GM18508 (cell line): ENCODE data around the gene HNRNPA3.
"Not testable (repeated sequence)": the region's sequence is repeated elsewhere in the genome, so short reads cannot be mapped to it uniquely, and the experiment has no call there.

Experiments
- ATAC-seq: cut with Tn5 transposase; IDR thresholded peaks from one replicate; pipeline ENCODE4 v1.9.1; 2021; ENCODE audit warnings: moderate number of reproducible peaks; ENCODE audit not compliant: insufficient read depth, unreplicated experiment

HNRNPA3 gene

GRCh38 chr2:177187631-177188312 is 24.8 kb upstream of the HNRNPA3 start:
- ATAC-seq: no peak

- no peak for ATAC-seq
Observed at GRCh38 chr2:177188482-177189469, 23.8 kb upstream of the HNRNPA3 start.

DNA sequence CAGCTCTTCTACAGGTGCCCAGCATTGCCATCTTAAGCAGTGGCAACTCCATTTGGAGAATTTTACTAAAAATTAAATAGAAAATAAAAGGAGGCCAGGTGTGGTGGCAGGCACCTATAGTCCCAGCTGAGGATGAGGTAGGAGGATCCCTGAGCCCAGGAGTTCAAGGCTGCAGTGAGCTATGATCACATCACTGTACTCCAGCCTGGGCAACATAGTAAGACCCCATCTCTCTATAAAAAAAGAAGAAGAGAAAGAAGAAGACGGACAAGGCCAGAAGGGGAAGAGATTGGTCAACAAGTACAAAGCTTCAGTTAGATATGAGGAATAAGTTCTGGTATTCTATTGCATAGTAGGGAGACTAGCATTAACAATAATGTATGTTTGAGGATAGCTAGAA is 21.7 kb upstream of the HNRNPA3 start:
- no peak for ATAC-seq

GRCh38 chr2:177192788-177193187 is 19.8 kb upstream of the HNRNPA3 start:
- ATAC-seq: no peak

DNA sequence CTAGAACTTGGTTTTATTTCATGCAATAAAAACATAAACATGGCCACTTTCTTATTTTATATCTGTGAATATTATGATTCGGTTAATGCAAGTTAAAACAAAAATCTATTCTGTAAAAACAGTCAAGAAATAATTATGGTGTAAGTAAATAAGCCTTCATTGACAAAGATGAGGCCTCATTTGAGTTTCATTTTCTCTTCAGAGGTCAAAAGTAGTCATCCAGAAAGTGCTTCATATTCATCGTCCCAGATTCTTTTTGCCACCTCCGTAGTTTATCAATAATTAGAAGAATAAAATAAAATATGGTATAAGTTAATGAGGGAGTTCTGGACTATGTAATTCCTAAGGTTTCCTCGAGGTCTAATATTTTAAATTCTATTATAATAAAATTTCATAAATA is 19.4 kb upstream of the HNRNPA3 start:
- no peak for ATAC-seq

- ATAC-seq: no peak
Observed at GRCh38 chr2:177195194-177195593, 17.4 kb upstream of the HNRNPA3 start.

- ATAC-seq: not testable (repeated sequence)
Observed at GRCh38 chr2:177200419-177200818, 12.2 kb upstream of the HNRNPA3 start.

- ATAC-seq: no peak
Observed at GRCh38 chr2:177201919-177202346, 10.7 kb upstream of the HNRNPA3 start.

DNA sequence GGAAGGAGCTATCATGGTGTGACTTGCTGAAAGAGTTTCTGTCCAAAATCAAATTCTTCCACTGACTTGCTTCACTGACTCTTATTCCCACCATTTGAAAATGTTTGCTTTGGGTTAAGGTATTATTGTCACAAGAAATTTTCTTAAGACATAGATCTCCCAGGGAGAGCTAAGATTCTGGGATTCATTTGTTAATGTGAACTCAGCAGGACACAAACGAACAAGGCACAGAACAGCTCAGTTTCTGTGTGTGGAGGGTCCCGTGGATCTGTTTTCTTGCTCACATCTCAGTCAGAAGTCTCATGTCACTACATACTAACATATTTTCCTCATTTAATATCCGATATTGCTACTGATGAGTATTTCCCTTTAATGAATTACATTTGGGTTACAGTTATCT is 8.2 kb upstream of the HNRNPA3 start:
- ATAC-seq: no peak

- peak; percentile 65 for ATAC-seq
Observed at GRCh38 chr2:177207101-177207500, 5.5 kb upstream of the HNRNPA3 start.

- no peak for ATAC-seq
Observed at GRCh38 chr2:177211169-177211568, 1.4 kb upstream of the HNRNPA3 start.

DNA sequence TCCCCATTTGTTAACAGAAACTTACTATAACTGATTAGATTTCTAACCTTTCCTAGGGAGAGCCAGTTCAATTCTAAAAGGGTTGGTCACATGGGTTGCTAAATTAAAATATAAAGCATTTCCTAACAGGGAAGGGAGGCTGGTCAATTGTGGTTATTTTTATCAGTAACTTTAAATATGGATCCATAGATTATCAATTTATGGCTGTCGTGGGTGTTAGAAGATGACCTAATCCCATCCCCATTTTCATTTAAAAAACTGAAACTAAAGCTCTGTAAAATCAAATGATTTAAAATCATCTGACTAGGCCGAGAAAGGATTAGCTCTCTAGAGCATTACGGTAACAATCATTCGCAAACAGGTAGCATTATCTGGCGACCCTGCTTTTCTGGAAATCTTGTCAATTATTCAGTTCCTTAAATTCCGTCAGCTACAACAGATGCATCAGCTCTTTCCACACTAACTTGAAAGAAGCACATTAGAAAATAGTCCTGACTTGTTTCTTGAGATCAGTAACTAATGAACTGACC is 953 bp upstream of the HNRNPA3 start:
- no peak for ATAC-seq

DNA sequence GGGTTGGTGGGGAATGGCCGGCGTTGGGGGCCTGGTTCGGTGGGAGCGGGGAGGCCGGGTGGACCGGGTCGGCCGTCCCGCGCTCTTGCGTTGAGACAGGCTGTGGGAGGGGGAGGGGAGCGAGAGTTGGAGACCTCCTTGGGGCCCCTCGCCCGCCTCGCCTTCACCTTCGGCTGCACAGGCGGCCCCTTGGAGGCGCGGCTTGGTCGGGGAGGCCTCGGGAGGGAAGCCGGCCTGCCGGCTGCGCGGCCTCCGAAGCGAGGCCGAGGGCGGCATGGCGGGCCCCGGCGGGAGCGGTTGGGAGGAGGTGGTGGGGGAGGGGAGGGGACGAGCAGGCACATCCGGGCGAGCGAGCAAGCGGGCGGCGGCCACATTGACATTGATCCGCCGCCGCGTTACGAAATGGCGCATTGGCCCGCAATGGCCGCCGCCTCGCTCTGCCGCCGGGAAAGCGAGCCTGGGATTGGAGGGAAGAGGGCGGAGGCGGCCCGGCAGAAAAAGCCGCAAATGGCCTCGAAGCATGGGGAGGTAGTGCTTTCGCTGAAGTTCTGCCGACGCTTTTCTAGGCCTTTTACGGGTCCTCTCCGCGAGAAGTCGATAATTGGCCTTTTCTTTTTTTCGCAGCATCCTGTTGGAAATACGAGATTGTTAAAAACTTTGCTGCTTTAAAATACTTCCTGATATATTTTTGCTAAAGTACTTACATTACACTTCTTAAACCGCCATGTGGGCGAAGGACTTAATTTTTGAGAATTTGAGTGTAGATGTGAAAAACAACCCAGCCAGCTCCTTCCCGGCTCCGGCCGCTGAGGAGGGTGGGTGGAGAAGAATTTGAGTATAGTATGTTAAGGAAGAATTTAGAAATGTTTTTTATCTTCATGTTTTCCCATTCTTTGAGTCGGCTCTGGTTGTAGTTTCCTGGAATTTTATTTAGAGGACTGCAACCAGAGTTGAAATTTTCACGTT is 580 bp downstream of the HNRNPA3 start:
- peak; percentile 20 for ATAC-seq

DNA sequence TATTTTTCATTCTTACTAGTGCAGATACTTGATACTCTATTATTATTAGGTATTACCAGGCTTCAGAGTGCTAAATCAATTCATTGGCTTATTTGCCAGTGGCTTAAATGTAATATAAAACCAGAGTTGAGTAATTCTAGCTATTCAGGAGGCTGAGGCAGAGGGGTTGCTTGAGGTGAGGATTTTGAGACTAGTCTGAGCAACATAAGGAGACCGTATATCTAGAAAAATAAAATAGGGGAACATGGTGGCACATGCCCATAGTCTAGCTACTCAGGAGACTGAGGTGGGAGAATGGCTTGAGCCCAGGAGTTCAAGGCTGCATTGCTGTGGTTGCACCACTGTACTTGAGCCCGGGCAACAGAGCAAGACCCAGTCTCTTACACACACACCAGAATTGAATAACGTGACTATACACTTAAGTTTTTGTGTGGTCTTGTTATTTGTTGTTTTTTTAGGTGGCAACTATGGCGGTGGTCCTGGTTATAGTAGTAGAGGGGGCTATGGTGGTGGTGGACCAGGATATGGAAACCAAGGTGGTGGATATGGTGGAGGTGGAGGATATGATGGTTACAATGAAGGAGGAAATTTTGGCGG is 4.8 kb downstream of the HNRNPA3 start:
- ATAC-seq: no peak

DNA sequence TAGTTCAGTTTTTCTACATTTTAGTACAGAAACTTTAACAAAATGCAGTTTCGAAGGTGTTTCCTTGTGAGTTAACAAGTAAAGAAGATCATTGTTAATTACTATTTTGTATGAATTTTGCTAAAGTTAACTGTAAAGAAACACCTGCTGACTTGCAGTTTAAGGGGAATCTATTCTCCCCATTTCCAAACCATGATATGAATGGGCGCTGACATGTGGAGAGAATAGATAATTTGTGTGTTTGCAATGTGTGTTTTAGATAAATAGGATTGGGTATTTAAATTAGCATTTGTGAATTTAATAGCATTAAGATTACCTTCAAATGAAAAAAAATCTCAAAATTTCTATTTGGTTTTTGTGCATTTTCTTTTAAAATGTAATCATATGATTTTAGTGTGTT is 7.2 kb downstream of the HNRNPA3 start:
- not testable (repeated sequence) for ATAC-seq

DNA sequence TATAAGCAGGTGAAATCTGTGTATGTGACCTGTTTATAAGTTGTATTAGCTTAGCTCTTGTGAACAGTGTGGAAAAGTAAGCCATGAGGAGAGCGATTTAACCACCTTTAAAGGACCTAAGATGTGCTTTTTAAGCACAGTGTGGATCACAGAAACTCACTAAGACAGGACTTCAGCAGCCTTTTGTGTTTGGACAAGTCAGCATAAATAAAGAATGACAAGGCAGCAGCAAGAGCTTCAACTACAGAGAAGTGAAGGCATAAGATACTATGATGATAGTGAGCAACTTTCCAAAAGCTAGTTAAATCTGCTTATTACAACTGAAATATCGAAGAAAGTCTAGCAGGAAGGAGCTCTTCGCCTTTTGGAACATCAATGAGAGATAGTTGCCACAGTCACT is 8.9 kb downstream of the HNRNPA3 start:
- ATAC-seq: no peak

DNA sequence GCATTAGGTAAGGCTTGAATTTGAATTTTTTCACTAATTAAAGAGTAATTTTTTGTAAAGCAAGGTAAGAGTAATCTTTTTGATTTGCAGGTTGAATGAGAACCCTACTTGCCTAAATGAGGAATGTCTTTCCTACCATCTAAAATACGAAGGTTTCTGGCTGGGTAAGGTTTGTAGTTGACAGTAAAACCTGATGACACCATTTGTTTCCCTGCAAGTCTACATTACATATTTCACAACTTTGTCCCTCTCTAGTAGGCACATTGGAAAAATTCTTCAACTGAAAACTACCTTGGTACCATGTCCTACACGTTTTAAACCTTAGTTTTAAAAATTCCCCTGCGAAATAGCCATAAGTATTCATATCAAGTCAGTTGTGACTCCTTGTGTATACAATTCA is 9.4 kb downstream of the HNRNPA3 start:
- no peak for ATAC-seq

DNA sequence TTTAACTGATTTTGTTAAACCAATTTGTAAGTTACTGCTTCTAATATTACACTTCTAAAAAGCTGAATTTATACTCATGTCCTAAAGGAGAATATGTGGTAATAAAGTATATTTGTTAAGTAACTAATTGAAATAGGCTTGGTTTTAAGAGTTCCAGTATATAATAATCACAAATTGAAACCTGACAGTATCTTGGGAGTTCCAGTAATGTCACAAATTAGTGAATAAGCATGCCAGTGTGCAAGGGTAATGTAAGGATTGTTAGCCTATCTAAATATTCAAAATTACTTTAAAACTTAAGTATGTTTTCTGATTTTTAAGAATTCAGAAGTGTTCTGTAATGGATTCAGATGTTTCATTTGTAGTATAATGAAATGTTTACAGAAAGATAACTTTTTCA is 10.8 kb downstream of the HNRNPA3 start:
- not testable (repeated sequence) for ATAC-seq

- ATAC-seq: no peak
Observed at GRCh38 chr2:177225965-177226360, 13.4 kb downstream of the HNRNPA3 start.
